Aorta (tissue), 5 donors: Measurements from ENCODE around the gene DCTN3. TPM values are rescaled to one million over a fixed set of nuclear protein-coding genes. Genes with fewer than 3 reads are reported as not detected.

Experiments
- ATAC-seq: fragments of 200-7000 bp; cut with Tn5 transposase; one replicate; pipeline ENCODE4 v1.9.1; 2022; ENCODE audit warnings: moderate library complexity; ENCODE audit not compliant: low FRiP score
- DNase-seq, 2 donors: peaks; one replicate each; pipeline ENCODE4 v3.0.0-alpha.2; 2020
- H3K27ac ChIP-seq, 2 donors: one replicate each; pipeline ENCODE4 v1.5.1; 2013; ENCODE audit warnings: low read length in 2 of 2, mild to moderate bottlenecking in 2 of 2, moderate library complexity in 2 of 2, control low read depth in 1 of 2, inconsistent platforms in 1 of 2, low read depth in 1 of 2
- H3K27me3 ChIP-seq, 2 donors: one replicate each; pipeline ENCODE4 v1.6.1; 2013; ENCODE audit warnings: control low read depth in 1 of 2, low read length in 1 of 2, mild to moderate bottlenecking in 1 of 2, moderate library complexity in 1 of 2; ENCODE audit not compliant: insufficient read depth in 2 of 2, control insufficient read depth in 1 of 2
- H3K36me3 ChIP-seq, 2 donors: one replicate each; pipeline ENCODE4 v1.6.1; 2013; ENCODE audit warnings: control low read depth in 1 of 2, low read length in 1 of 2, mild to moderate bottlenecking in 1 of 2; ENCODE audit not compliant: insufficient read depth in 2 of 2, control insufficient read depth in 1 of 2
- H3K4me1 ChIP-seq, 2 donors: one replicate each; pipeline ENCODE4 v1.6.1; 2013; ENCODE audit warnings: low read length in 2 of 2, control low read depth in 1 of 2, mild to moderate bottlenecking in 1 of 2, moderate library complexity in 1 of 2; ENCODE audit not compliant: insufficient read depth in 2 of 2, control insufficient read depth in 1 of 2
- H3K4me3 ChIP-seq, 2 donors: one replicate each; pipeline ENCODE4 v1.5.1; 2013; ENCODE audit warnings: low read length in 2 of 2, control low read depth in 1 of 2, mild to moderate bottlenecking in 1 of 2
- H3K9me3 ChIP-seq: one replicate; pipeline ENCODE4 v1.6.1; 2013; ENCODE audit warnings: mild to moderate bottlenecking, low read length; ENCODE audit not compliant: control insufficient read depth
- WGBS, 2 donors: extraction: QIAGEN DNeasy Blood & Tissue Kit; methylation state at CpG; one replicate each; pipeline ENCODE4 v1.1.7; 2013; 5-methylcytosine and 5-hydroxymethylcytosine counted together
- intact Hi-C, 2 donors: fragments of 100-400 bp; cut with DNase I; formaldehyde crosslinking; loops; one replicate each; pipeline versions ENCODE4 v1.14.2 to v1.15.0; 2022
- polyA plus RNA-seq, 2 donors: library from polyadenylated mRNA; stranded (reverse); fragments of 200-250 nt; gene quantifications; one replicate each; pipeline ENCODE4 v1.2.3, GENCODE V29; 2013
- total RNA-seq, 2 donors: library from RNA; stranded (reverse); fragmentation: NEBNext Ultra II Directional; extraction: Animal tissue kit (Norgen Biotek cat#: 25700); gene quantifications; one replicate each; pipeline ENCODE4 v1.2.1, GENCODE V29; 2021
- donor health status: healthy with polysubstance abuse.
- donor health status: Bipolar disorder and iron deficiency.
- donor health status: DM: no; HTN: no; CAD: no.
- donor health status: DM: no; HTN: no; CAD: no.
- donor health status: DM: yes; HTN: yes; CAD: no.

Gene DCTN3
- total and polyA plus RNA-seq, 4 donors = 56.7 to 111 (median 83.8) TPM

GRCh38 chr9:34658461-34658860, 38.2 kb upstream of the DCTN3 start:
- Histone ChIP-seq H3K4me1 (peaks cover 0 to 2% of the 10 kb centered on the region in 2 donors), H3K36me3 (peaks cover 0 to 3% of the 10 kb centered on the region in 2 donors), H3K27me3 (no peaks in the 10 kb centered on the region), H3K9me3 (no peaks in the 10 kb centered on the region), H3K27ac (no peak overlapping the region), H3K4me3 (no peak overlapping the region)
- intact Hi-C loops = loop anchor here in 1 of 2 donors (10.0 kb wide), 1 partner anchor 326 kb away; the partner anchor contains the start of gene DNAJB5
- DNase-seq (no peak), ATAC-seq (no peak)
- WGBS, 2 donors = 78 to 81% methylated on average over 14 of the region's 14 CpGs

GRCh38 chr9:34656992-34657391, 36.7 kb upstream of the DCTN3 start:
- peaks cover 0 to 3% of the 10 kb centered on the region in 2 donors for H3K36me3 ChIP-seq
- no peaks in the 10 kb centered on the region for H3K27me3 ChIP-seq
- no peak overlapping the region for H3K4me3 ChIP-seq
- DNase-seq (no peak), ATAC-seq (no peak)
- no peaks in the 10 kb centered on the region for H3K9me3 ChIP-seq
- WGBS, 2 donors = 84 to 85% methylated on average over 5 of the region's 5 CpGs
- peaks cover 0 to 2% of the 10 kb centered on the region in 2 donors for H3K4me1 ChIP-seq
- no peak overlapping the region for H3K27ac ChIP-seq
- intact Hi-C loops = loop anchor here in 1 of 2 donors (10.0 kb wide), 1 partner anchor 328 kb away; the partner anchor contains the start of gene DNAJB5

- ATAC-seq (no peak), DNase-seq (no peak)
- H3K27ac ChIP-seq = peak overlapping the region in 1 of 2 donors; percentile 20
- intact Hi-C loops = loop anchor here in 1 of 2 donors (10.0 kb wide), 1 partner anchor 329 kb away; the partner anchor contains the start of gene DNAJB5
- no peaks in the 10 kb centered on the region for H3K36me3 ChIP-seq
- H3K4me1 ChIP-seq = peaks cover 0 to 2% of the 10 kb centered on the region in 2 donors
- H3K4me3 ChIP-seq = no peak overlapping the region
- no peaks in the 10 kb centered on the region for H3K27me3 ChIP-seq
- WGBS, 2 donors = 66 to 71% methylated on average over 5 of the region's 5 CpGs
- no peaks in the 10 kb centered on the region for H3K9me3 ChIP-seq
These were observed 35.1 kb upstream of the DCTN3 start for GRCh38 chr9:34655394-34655793.

GRCh38 chr9:34654323-34655051, 34.2 kb upstream of the DCTN3 start:
- peak overlapping the region; percentile 53 to 70 for H3K27ac ChIP-seq
- H3K36me3 ChIP-seq = no peaks in the 10 kb centered on the region
- ATAC-seq (peak; percentile 81), DNase-seq (peak; percentile 87 to 89)
- WGBS, 2 donors = 5 to 8% methylated on average over 11 of the region's 11 CpGs
- intact Hi-C loops = loop anchor here (5.0 to 10.0 kb wide), 2 partner anchors 48 to 330 kb away; partner anchors contain the start of gene DNAJB5 (in 1 of the 2)
- H3K4me1 ChIP-seq = peaks cover 0 to 2% of the 10 kb centered on the region in 2 donors
- H3K4me3 ChIP-seq = no peak overlapping the region
- H3K9me3 ChIP-seq = no peaks in the 10 kb centered on the region
- H3K27me3 ChIP-seq = no peaks in the 10 kb centered on the region

- no peaks in the 10 kb centered on the region for H3K36me3 ChIP-seq
- DNase-seq = peak in 1 of 2 donors; percentile 68
- H3K4me3 ChIP-seq = no peak overlapping the region
- ATAC-seq = peak; percentile 33
- no peaks in the 10 kb centered on the region for H3K9me3 ChIP-seq
- intact Hi-C loops = loop anchor here (5.0 to 10.0 kb wide), 2 partner anchors 49 to 331 kb away; partner anchors contain the start of gene DNAJB5 (in 1 of the 2)
- peak overlapping the region; percentile 53 to 70 for H3K27ac ChIP-seq
- 5% methylated on average over 11 of the region's 11 CpGs for WGBS, 2 donors
- H3K27me3 ChIP-seq = no peaks in the 10 kb centered on the region
- H3K4me1 ChIP-seq = peaks cover 0 to 2% of the 10 kb centered on the region in 2 donors
These were observed 33.1 kb upstream of the DCTN3 start for GRCh38 chr9:34653151-34654072.

GRCh38 chr9:34652602-34653000, 32.3 kb upstream of the DCTN3 start:
- Histone ChIP-seq H3K27me3 (no peaks in the 10 kb centered on the region), H3K27ac (peak overlapping the region in 1 of 2 donors; percentile 70), H3K9me3 (no peaks in the 10 kb centered on the region), H3K36me3 (no peaks in the 10 kb centered on the region), H3K4me3 (peak overlapping the region; percentile 24 to 47), H3K4me1 (peaks cover 0 to 2% of the 10 kb centered on the region in 2 donors)
- 2% methylated on average over 5 of the region's 5 CpGs for WGBS, 2 donors
- no peak for DNase-seq
- no peak for ATAC-seq
- intact Hi-C loops = loop anchor here (5.0 to 10.0 kb wide), 2 partner anchors 50 to 332 kb away; partner anchors contain the start of gene DNAJB5 (in 1 of the 2)

GRCh38 chr9:34651876-34652601, 31.7 kb upstream of the DCTN3 start, which contains the start of gene IL11RA:
Gene IL11RA, plus strand, starts transcription at chr9:34652185. Its CDS starts 3,033 bp downstream, at chr9:34655218.
- peak; percentile 92 to 94 for DNase-seq
- no peaks in the 10 kb centered on the region for H3K9me3 ChIP-seq
- WGBS, 2 donors = 3 to 4% methylated on average over 23 to 24 of the region's 24 CpGs
- peak; percentile 78 for ATAC-seq
- H3K36me3 ChIP-seq = no peaks in the 10 kb centered on the region
- H3K4me3 ChIP-seq = peak within 1 kb of the TSS; percentile 24 to 47
- H3K4me1 ChIP-seq = peaks cover 0 to 2% of the 10 kb centered on the region in 2 donors
- intact Hi-C loops = loop anchor here (5.0 to 10.0 kb wide), 2 partner anchors 50 to 333 kb away; partner anchors contain the start of gene DNAJB5 (in 1 of the 2)
- H3K27ac ChIP-seq = peak within 1 kb of the TSS; percentile 70 to 72
- no peaks in the 10 kb centered on the region for H3K27me3 ChIP-seq
